Glutamatergic neuron (in vitro differentiated cells): ENCODE measurements around the gene KCTD16. TPM values are rescaled to one million over a fixed set of nuclear protein-coding genes. Genes with fewer than 3 reads are reported as not detected.

Experiments used
- DNase-seq: peaks from one replicate; pipeline ENCODE4 v3.0.0; 2022
- H3K27ac Mint-ChIP-seq: one replicate; pipeline ENCODE4 v1.8.0; 2020; ENCODE audit warnings: mild to moderate bottlenecking, mixed read lengths, inconsistent platforms; ENCODE audit not compliant: unreplicated experiment
- H3K27me3 Mint-ChIP-seq: one replicate; pipeline ENCODE4 v1.8.0; 2020; ENCODE audit warnings: mild to moderate bottlenecking, moderate library complexity, mixed read lengths, inconsistent platforms; ENCODE audit not compliant: unreplicated experiment
- H3K36me3 Mint-ChIP-seq: one replicate; pipeline ENCODE4 v1.8.0; 2020; ENCODE audit warnings: mild to moderate bottlenecking, mixed read lengths, inconsistent platforms; ENCODE audit not compliant: unreplicated experiment
- H3K4me1 Mint-ChIP-seq: one replicate; pipeline ENCODE4 v1.8.0; 2020; ENCODE audit warnings: mild to moderate bottlenecking, low read depth, mixed read lengths, inconsistent platforms; ENCODE audit not compliant: unreplicated experiment
- H3K4me3 Mint-ChIP-seq: one replicate; pipeline ENCODE4 v1.8.0; 2020; ENCODE audit warnings: mild to moderate bottlenecking, mixed read lengths, inconsistent platforms; ENCODE audit not compliant: unreplicated experiment
- H3K9me3 Mint-ChIP-seq: one replicate; pipeline ENCODE4 v1.8.0; 2020; ENCODE audit warnings: mild to moderate bottlenecking, moderate library complexity, mixed read lengths, inconsistent platforms; ENCODE audit not compliant: unreplicated experiment
- CTCF ChIP-seq: fragments of 200-600 bp; sonication (generic); IDR thresholded peaks from one replicate; pipeline ENCODE4 v1.5.0; 2021; ENCODE audit not compliant: partially characterized antibody, unreplicated experiment
- total RNA-seq: library from RNA; stranded (reverse); fragmentation: NEBNext Ultra II Directional; extraction: Animal tissue kit (Norgen Biotek cat#: 25700); gene quantifications from one replicate; pipeline ENCODE4 v1.2.1, GENCODE V29; 2021; ENCODE audit not compliant: unreplicated experiment

Gene KCTD16
- total RNA-seq, 1 donor from 2014 or later: 16.9 TPM

- Mint-ChIP-seq H3K27me3 (no peaks in the 10 kb centered on the region), H3K27ac (no peak overlapping the region), H3K4me1 (no peaks in the 10 kb centered on the region), H3K9me3 (peaks cover 1% of the 10 kb centered on the region), H3K4me3 (no peak overlapping the region), H3K36me3 (peaks cover 6% of the 10 kb centered on the region)
- no peak for TF ChIP-seq CTCF
- DNase-seq: no peak
These were observed 245.5 kb downstream of the KCTD16 start for GRCh38 chr5:144416196-144416595.

DNA sequence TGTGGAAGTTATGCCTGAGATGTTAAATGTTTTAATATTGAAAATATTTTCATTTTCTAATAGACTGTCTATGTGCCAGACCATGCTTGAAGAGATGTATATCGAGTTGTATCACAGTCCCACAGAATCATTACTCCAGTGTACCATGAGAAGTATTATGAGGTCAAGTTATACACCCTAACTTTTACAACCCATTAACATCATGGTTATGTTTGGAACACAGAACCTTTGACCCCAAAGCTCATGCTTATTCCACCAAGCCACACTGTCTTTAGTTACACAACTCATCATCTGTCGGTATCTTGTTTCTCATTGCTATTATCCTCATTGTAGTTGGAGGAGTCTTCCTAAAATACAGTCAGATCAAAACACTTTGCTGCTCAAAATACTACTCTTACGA lies 248.0 kb downstream of the KCTD16 start:
- no peaks in the 10 kb centered on the region for H3K4me1 Mint-ChIP-seq
- no peak for TF ChIP-seq CTCF
- H3K36me3 Mint-ChIP-seq: peaks cover 6% of the 10 kb centered on the region
- H3K9me3 Mint-ChIP-seq: peaks cover 1% of the 10 kb centered on the region
- no peak for DNase-seq
- H3K4me3 Mint-ChIP-seq: no peak overlapping the region
- H3K27me3 Mint-ChIP-seq: no peaks in the 10 kb centered on the region
- H3K27ac Mint-ChIP-seq: no peak overlapping the region

GRCh38 chr5:144421411-144421810 lies 250.7 kb downstream of the KCTD16 start:
- H3K27ac Mint-ChIP-seq: no peak overlapping the region
- H3K27me3 Mint-ChIP-seq: no peaks in the 10 kb centered on the region
- peaks cover 1% of the 10 kb centered on the region for H3K9me3 Mint-ChIP-seq
- H3K4me1 Mint-ChIP-seq: no peaks in the 10 kb centered on the region
- no peak for TF ChIP-seq CTCF
- H3K36me3 Mint-ChIP-seq: peaks cover 6% of the 10 kb centered on the region
- H3K4me3 Mint-ChIP-seq: no peak overlapping the region
- no peak for DNase-seq

DNA sequence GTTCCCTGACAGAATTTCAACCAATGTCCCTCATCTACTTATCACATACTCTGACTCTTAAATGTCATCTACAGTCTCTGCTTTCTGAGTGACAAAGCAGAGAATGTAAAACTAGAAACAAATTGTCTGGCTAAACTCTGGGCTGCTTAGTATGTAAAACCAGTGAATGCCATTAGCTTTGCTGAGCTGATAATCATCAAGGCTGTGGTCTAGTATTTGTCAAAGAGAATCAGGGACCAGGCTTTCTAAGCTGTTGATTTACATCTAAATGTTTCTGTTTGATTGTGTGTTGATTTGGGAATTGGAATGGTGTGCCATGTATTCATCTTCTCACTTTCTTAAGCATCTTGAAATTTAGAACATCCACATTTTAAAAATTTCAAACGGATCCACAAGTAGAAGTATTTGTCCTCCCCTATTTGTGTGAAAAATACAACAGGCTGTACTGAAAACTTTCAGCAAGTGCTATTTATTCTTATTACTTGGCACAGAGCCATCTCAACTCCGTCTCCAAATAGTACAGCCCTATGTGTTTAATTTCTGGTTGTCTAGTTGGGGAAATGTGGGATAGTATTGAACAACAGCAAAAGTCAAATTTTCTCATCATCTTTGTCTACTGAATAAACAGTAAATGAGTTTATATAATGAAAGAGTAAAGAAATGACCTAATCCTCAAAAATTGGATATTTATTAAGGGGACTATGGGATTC lies 251.5 kb downstream of the KCTD16 start:
- Mint-ChIP-seq H3K36me3 (peaks cover 6% of the 10 kb centered on the region), H3K27me3 (no peaks in the 10 kb centered on the region), H3K4me1 (no peaks in the 10 kb centered on the region), H3K9me3 (peaks cover 1% of the 10 kb centered on the region), H3K4me3 (no peak overlapping the region), H3K27ac (no peak overlapping the region)
- no peak for TF ChIP-seq CTCF
- DNase-seq: no peak

DNA sequence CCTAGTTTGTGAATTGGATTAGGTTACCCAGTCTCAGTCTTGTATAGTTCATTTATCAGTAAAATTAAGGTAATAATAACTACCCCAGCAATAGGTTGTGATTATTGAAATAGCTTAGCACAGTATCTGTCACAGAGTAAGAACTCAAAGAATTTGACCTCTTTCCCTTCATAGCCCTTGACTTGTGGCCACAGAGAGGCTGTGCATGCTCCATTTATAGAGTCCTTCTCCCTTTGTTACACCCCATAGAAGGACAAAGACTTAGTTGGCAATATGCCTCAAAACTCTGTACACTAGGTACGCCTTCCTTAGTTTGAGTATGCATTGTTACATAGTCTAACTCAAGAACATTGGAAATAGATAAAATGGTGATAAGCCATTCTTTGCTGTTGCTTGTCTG lies 257.2 kb downstream of the KCTD16 start:
- H3K27me3 Mint-ChIP-seq: peaks cover 2% of the 10 kb centered on the region
- H3K4me1 Mint-ChIP-seq: peaks cover 8% of the 10 kb centered on the region
- H3K9me3 Mint-ChIP-seq: no peaks in the 10 kb centered on the region
- no peak overlapping the region for H3K4me3 Mint-ChIP-seq
- no peaks in the 10 kb centered on the region for H3K36me3 Mint-ChIP-seq
- no peak for TF ChIP-seq CTCF
- DNase-seq: no peak
- H3K27ac Mint-ChIP-seq: no peak overlapping the region
